Epithelial cell of proximal tubule (primary cell): ENCODE measurements around the gene DBX1. TPM values are rescaled to one million over a fixed set of nuclear protein-coding genes. Genes with fewer than 3 reads are reported as not detected.
"Not testable (repeated sequence)": the region's sequence is repeated elsewhere in the genome, so short reads cannot be mapped to it uniquely, and the experiment has no call there.

Source experiments
- DNase-seq: peaks from one replicate; pipeline ENCODE4 v3.0.0-alpha.2; 2011; ENCODE audit warnings: low read depth
- H3K4me3 ChIP-seq: 2 replicates; pipeline ENCODE4 v1.5.1; 2011; ENCODE audit warnings: low read depth, mild to moderate bottlenecking, low read length
- total RNA-seq: library from RNA; depleted of rRNA; stranded (reverse); fragments of >200 nt; gene quantifications from 2 replicates; pipeline ENCODE4 v1.2.3, GENCODE V29; 2015
- TF ChIP-seq, protein P1 (sequence below): conservative IDR thresholded peaks from 2 replicates; pipeline ENCODE4 v1.5.1; 2012; ENCODE audit warnings: low read depth, mild to moderate bottlenecking, low read length

Gene DBX1
- total RNA-seq, 1 donor from 2014 or later: not detected

DNA sequence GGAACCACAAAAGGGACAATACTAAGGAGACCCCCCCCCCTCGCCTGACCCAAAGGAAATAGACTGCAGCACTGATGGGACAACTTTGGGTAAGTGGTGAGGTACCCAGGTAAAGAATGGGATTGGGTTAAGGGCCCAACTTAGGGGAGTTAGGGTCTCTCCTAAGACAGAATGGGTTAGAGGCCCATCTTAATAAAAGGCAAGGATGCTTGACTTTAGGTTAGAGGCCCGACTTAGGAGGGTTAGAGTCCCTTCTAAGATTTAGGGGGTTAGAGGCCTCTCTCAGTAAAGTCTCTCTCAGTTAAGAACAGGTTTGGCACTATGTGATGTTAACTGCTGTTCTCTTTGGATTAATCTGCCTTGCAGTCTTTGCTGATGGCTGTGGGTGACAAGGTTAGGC lies 41.0 kb upstream of the DBX1 start:
- DNase-seq: no peak
- TF ChIP-seq, protein P1, sequence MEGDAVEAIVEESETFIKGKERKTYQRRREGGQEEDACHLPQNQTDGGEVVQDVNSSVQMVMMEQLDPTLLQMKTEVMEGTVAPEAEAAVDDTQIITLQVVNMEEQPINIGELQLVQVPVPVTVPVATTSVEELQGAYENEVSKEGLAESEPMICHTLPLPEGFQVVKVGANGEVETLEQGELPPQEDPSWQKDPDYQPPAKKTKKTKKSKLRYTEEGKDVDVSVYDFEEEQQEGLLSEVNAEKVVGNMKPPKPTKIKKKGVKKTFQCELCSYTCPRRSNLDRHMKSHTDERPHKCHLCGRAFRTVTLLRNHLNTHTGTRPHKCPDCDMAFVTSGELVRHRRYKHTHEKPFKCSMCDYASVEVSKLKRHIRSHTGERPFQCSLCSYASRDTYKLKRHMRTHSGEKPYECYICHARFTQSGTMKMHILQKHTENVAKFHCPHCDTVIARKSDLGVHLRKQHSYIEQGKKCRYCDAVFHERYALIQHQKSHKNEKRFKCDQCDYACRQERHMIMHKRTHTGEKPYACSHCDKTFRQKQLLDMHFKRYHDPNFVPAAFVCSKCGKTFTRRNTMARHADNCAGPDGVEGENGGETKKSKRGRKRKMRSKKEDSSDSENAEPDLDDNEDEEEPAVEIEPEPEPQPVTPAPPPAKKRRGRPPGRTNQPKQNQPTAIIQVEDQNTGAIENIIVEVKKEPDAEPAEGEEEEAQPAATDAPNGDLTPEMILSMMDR: no peak
- H3K4me3 ChIP-seq: no peak overlapping the region

DNA sequence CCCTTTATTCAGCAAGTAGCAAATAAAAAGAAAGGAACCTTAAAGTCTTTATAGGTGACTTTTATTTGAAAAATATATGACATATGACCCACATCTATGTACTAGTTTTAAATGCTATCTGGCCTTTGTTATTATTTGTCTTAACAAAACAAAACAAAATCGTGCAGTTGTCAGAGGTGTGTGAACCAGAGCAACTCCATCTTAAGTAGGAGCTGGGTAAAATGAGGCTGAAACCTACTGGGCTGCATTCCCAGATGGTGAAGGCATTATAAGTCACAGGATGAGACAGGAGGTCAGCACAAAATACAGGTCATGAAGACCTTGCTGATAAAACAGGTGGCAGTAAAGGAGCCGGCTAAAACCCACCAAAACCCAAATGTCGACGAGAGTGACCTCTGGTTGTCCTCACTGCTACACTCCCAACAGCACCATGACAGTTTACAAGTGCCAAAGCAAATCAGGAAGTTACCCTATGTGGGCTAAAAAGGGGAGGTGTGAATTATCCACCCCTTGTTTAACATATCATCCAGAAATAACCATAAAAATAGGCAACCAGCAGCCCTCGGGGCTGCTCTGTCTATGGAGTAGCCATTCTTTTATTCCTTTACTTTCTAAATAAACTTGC lies 40.2 kb upstream of the DBX1 start:
- not testable (repeated sequence) for H3K4me3 ChIP-seq, DNase-seq

DNA sequence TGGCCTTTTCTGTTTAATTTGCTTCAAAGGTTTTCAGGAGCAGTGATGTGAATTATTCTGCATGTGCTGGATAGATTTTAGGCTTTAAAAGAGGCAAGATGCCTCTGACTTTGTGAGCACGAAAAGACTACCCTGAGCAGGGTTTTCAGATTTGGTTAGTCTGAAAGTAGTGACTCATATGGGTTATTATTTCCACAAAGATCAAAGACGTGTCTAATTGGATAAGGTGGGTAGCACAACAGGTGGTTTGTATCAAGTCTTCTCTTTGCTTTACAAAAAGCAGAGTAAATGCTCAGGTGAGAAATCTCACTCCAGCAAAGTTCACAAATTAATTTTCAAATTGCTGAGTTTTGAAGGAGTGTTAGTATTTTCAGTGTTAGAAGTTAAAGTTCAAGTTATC lies 37.6 kb upstream of the DBX1 start:
- TF ChIP-seq, protein P1: no peak
- H3K4me3 ChIP-seq: no peak overlapping the region
- no peak for DNase-seq

DNA sequence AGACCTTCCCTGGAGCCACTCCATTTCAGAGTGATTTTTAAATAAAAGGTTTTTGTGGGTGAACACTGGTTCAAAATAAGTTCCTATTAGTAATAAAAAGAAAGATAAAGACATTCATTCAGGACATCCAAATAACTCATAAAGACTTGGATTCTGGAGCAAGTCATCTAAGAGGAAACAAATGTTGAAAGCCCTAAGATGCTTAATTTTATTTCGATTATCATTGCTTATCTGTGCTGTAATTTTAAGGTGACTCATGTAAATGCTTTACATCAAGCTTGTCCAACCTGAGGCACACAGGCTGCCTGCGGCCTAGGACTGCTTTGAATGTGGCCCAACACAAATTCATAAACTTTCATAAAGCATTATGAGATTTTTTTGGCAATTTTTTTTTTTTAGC lies 34.2 kb upstream of the DBX1 start:
- DNase-seq: no peak
- TF ChIP-seq, protein P1: no peak
- H3K4me3 ChIP-seq: no peak overlapping the region

DNA sequence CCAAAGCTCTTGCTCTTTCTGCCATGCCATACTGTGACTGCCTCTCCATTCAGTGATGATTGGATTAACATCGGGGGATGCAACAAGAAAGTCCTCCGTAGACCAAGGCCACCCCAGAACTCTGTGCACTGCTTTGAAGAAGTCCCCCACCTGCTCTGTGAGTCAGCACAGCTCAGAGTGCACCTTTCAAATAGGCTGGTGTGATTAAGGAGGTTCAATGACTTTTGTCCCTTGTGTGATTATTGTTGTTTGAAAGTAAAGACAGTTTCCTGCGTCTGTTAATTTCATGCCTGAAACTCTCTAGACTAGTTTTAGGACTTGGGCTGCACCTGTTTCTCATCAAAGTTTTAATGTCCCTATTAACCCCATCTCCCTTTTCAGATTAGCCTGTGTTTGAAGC lies 33.0 kb upstream of the DBX1 start:
- DNase-seq: no peak
- TF ChIP-seq, protein P1: no peak

DNA sequence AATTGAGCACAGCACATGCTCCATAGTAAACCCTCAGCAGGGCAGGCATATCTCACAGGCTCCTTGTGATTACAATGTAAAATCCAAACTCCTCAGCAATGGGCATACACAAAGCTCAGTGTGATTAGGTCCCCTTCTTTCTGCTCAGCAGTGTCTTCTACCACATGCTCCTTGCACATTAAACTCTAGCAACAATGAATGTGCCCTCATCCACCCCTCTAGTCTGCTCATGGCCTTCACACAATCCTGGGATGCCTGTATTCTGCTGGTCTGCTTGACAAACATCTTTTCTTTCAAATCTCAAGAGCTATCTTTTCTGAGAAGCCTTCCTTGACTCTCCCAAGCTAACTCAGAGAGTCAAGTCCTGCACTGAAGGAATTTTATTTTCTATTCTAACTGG lies 32.4 kb upstream of the DBX1 start:
- TF ChIP-seq, protein P1: no peak
- DNase-seq: no peak
- no peak overlapping the region for H3K4me3 ChIP-seq

More for the DNA sequence above, 33.0 kb upstream of the DBX1 start:
- no peak overlapping the region for H3K4me3 ChIP-seq

DNA sequence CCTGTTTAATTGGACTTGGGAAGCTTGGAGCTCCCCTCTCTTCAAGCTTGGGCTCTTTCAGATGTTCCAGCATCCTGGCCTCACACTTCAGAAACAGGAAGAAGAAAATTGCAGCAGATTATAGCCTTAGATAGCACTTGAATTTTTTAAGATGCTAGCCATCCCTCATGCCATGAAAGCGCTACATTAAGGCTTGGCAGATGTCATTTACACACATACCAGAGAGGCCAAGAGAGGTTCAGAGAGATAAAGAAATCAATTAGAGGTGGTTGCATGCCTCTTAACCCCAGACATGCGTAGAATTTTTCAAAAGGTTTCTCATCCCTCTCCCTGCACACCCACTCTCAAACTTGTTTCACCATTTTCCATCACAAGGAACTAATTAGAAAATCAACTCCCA lies 31.9 kb upstream of the DBX1 start:
- H3K4me3 ChIP-seq: no peak overlapping the region
- TF ChIP-seq, protein P1: no peak
- DNase-seq: no peak
